GM06990 (cell line): ENCODE results near the gene PTCD2.

Source experiments
- DNase-seq: peaks from one replicate; pipeline ENCODE4 v3.0.0-alpha.2; 2011; ENCODE audit not compliant: insufficient read length; ENCODE audit errors: extremely low read depth
- H3K27me3 ChIP-seq: replicated peaks from 2 replicates; pipeline ENCODE4 v1.6.0; 2011; ENCODE audit warnings: low read length; ENCODE audit not compliant: control insufficient read depth, insufficient read depth
- H3K36me3 ChIP-seq: 2 replicates; pipeline ENCODE4 v1.5.1; 2011; ENCODE audit warnings: low read length; ENCODE audit not compliant: control insufficient read depth, insufficient read depth
- H3K4me3 ChIP-seq: replicated peaks from 2 replicates; pipeline ENCODE4 v1.5.1; 2011; ENCODE audit warnings: low read depth, mild to moderate bottlenecking, control low read depth, low read length
- TF ChIP-seq, protein P1 (sequence below): IDR thresholded peaks from 2 replicates; pipeline ENCODE4 v1.5.1; 2011; ENCODE audit warnings: low read length, control low read depth, mild to moderate bottlenecking, inconsistent platforms; ENCODE audit not compliant: insufficient read depth, poor library complexity, severe bottlenecking

Gene PTCD2, protein sequence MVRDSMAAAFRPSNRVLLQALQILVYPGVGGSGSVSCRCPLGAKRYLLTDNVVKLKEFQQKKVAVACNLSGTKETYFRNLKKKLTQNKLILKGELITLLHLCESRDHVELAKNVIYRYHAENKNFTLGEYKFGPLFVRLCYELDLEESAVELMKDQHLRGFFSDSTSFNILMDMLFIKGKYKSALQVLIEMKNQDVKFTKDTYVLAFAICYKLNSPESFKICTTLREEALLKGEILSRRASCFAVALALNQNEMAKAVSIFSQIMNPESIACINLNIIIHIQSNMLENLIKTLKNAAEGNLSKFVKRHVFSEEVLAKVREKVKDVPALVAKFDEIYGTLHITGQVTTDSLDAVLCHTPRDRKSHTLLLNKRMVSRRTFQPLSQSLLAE

DNA sequence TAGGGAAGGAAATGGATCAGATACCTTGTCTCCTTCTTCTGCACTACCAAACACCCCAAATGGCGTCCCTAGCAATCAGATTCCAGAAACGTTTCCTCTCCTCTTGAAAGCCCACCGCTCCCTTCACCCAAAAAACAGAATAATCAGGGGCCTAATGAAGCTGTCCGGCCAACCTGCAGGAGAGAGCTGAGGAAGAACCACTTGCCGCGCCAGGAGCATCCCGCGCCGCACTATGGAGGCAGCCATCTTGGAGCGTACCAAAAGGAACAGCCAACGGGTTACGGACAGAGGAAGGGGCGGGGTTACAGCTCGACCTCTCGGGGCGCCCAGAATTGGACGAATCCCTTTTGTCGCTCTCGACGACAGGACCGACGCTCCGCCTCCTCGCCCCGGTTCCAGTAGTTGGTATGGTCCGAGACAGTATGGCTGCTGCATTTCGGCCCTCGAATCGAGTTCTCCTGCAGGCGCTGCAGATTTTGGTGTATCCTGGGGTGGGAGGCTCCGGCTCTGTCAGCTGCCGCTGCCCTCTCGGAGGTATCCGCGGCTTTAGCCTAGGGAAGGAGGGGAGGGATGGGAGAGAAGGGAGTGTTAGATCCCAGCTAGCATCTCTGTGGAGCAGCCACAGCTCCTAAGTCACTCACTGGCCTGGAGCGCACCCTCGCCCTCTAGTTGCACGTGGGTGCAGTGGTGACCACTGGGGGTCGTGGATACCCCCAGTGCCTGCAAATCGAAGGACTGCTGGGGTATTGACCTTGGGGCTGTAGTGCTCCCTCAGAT, at the start of gene PTCD2, which contains the start of gene MRPS27:
PTCD2 (plus strand) TSS at position 398 of the 777 bp plus-strand sequence; CDS start at position 408, 10 bp downstream.
MRPS27 (minus strand) TSS at position 265 of the 777 bp plus-strand sequence; CDS start at position 246, 19 bp downstream.
- DNase-seq = peak; percentile 94
- Histone ChIP-seq H3K4me3 (peak within 1 kb of the TSS; percentile 74), H3K27me3 (no peaks in the 10 kb centered on the region), H3K36me3 (peaks cover 6% of the 10 kb centered on the region)
- TF ChIP-seq, protein P1, sequence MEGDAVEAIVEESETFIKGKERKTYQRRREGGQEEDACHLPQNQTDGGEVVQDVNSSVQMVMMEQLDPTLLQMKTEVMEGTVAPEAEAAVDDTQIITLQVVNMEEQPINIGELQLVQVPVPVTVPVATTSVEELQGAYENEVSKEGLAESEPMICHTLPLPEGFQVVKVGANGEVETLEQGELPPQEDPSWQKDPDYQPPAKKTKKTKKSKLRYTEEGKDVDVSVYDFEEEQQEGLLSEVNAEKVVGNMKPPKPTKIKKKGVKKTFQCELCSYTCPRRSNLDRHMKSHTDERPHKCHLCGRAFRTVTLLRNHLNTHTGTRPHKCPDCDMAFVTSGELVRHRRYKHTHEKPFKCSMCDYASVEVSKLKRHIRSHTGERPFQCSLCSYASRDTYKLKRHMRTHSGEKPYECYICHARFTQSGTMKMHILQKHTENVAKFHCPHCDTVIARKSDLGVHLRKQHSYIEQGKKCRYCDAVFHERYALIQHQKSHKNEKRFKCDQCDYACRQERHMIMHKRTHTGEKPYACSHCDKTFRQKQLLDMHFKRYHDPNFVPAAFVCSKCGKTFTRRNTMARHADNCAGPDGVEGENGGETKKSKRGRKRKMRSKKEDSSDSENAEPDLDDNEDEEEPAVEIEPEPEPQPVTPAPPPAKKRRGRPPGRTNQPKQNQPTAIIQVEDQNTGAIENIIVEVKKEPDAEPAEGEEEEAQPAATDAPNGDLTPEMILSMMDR = peak; percentile 40

DNA sequence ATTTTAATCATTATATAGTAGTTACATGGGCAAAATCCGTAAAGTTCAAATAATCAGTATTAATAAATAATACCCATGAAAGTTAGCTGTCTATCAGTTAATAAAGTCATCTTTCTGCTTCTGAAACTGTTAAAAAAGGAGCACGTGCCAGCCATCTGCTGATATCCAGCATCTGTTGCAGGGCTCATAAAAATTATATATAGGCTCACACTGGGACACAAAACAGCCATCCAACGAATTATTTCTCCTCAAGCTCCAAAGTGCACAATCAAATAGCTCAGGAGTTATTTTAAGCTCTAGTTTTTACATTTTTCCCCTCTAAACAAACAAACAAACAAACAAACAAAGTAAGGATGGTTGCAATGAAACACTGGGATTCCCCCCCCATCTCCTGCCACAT, 48.5 kb upstream of the PTCD2 start:
- Histone ChIP-seq H3K36me3 (no peaks in the 10 kb centered on the region), H3K27me3 (no peaks in the 10 kb centered on the region), H3K4me3 (no peak overlapping the region)
- TF ChIP-seq, protein P1 = no peak
- no peak for DNase-seq

GRCh38 chr5:72272398-72272797, 47.8 kb upstream of the PTCD2 start:
- no peaks in the 10 kb centered on the region for H3K36me3 ChIP-seq
- H3K27me3 ChIP-seq = no peaks in the 10 kb centered on the region
- TF ChIP-seq, protein P1 = no peak

GRCh38 chr5:72273547-72273946, 46.6 kb upstream of the PTCD2 start:
- TF ChIP-seq, protein P1 = no peak
- no peak for DNase-seq
- H3K27me3 ChIP-seq = no peaks in the 10 kb centered on the region
- no peaks in the 10 kb centered on the region; the same call in 1 of the 2 replicates for H3K36me3 ChIP-seq
- no peak overlapping the region for H3K4me3 ChIP-seq

More at GRCh38 chr5:72272398-72272797, 47.8 kb upstream of the PTCD2 start:
- no peak overlapping the region for H3K4me3 ChIP-seq
- DNase-seq = no peak

DNA sequence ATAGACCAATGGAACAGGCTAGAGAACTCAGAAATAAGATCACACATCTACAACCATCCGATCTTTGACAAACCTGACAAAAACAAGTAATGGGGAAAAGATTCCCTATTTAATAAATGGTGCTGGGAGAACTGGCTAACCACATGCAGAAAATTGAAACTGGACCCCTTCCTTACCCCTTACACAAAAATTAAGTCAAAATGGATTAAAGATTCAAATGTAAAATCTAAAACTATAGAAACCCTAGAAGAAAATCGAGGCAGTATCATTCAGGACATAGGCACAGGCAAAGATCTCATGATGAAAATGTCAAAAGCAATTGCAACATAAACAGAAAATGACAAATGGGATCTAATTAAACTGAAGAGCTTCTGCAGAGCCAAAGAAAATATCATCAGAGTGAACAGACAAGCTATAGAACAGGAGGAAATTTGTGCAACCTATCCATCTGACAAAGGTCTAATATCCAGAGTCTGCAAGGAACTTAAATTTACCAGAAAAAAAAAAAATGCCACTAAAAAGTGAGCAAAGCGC, 43.9 kb upstream of the PTCD2 start:
- no peaks in the 10 kb centered on the region; the same call in 1 of the 2 replicates for H3K36me3 ChIP-seq
- H3K4me3 ChIP-seq = no peak overlapping the region
- H3K27me3 ChIP-seq = no peaks in the 10 kb centered on the region
- TF ChIP-seq, protein P1 = no peak
- DNase-seq = no peak
